GM12891 (cell line): Measurements from ENCODE around the gene THOC5.

Source experiments
- POLR2A ChIP-seq: IDR thresholded peaks from 2 replicates; pipeline ENCODE4 v1.6.1; 2011; ENCODE audit warnings: low read depth, low read length, control low read depth
- POLR2AphosphoS5 ChIP-seq: IDR thresholded peaks from 2 replicates; pipeline ENCODE4 v1.6.1; 2011; ENCODE audit warnings: low read depth, low read length, control low read depth

- TF ChIP-seq POLR2AphosphoS5 (no peak), POLR2A (no peak)
Measured at GRCh38 chr22:29470159-29470855, 83.2 kb downstream of the THOC5 start.
